Posterior vena cava (tissue), 2 donors: ENCODE results near the gene ACBD4. TPM values are rescaled to one million over a fixed set of nuclear protein-coding genes. Genes with fewer than 3 reads are reported as not detected.

Experiments used
- DNase-seq: peaks from one replicate; pipeline ENCODE4 v3.0.0-alpha.2; 2020; ENCODE audit warnings: low spot score
- intact Hi-C, 2 donors: fragments of 100-400 bp; cut with DNase I; formaldehyde crosslinking; loops; one replicate each; pipeline versions ENCODE4 v1.14.1 to v1.14.2; 2022 to 2023
- total RNA-seq, 2 donors: library from RNA; stranded (reverse); fragmentation: NEBNext Ultra II Directional; extraction: Animal tissue kit (Norgen Biotek cat#: 25700); gene quantifications; one replicate each; pipeline ENCODE4 v1.2.1, GENCODE V29; 2021
- donor health status: DM: yes; HTN: yes; CAD: no.
- donor health status: DM: yes; HTN: yes; CAD: no.

ACBD4 gene
- total RNA-seq, 2 donors from 2014 or later = 10.8 to 12.9 TPM

DNA sequence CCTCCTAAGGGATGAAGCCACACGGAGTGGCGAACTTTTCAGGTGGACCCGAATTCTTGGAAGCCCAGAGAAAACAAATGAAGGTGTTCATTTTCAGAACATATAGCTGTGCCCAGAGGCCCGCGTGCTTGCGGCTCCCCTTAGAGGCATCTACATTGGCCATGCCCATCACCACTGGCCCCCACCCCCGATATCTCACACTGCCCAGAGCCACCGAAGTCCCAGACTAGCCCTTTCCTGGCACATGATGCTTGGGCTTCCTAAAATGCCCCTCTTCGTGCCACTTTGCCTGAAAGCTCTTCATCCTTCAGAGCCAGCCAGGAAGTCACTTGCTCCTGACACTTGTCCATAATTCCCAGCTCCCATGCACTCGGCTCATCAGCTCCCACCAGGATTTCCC is 10.7 kb downstream of the ACBD4 start:
- intact Hi-C loops = loop anchor here in 1 of 2 donors (5.0 kb wide), 1 partner anchor 171 kb away; the partner anchor contains the start of gene MAP3K14
- peak; percentile 77 for DNase-seq

DNA sequence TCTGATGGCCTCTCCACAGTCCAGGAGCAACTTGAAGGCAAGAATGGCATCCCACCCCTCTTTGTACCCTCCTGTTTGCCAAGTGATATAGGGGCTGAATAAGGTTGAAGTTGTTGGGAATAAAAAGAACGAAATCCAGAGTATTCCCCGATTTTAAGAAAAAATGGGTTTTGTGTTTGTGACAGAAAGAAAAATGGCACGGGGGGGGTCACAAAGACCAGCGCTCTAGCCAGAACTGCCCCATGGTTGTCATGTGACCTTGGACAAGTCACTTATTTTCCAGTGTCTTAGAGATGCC is 11.1 kb downstream of the ACBD4 start:
- DNase-seq = no peak
- intact Hi-C loops = loop anchor here in 1 of 2 donors (5.0 kb wide), 1 partner anchor 171 kb away; the partner anchor contains the start of gene MAP3K14

- intact Hi-C loops = loop anchor here in 1 of 2 donors (5.0 kb wide), 1 partner anchor 170 kb away; the partner anchor contains the start of gene MAP3K14
Measured at GRCh38 chr17:45146890-45147580, 11.5 kb downstream of the ACBD4 start.

GRCh38 chr17:45147581-45148182 is 12.2 kb downstream of the ACBD4 start:
- peak; percentile 95 for DNase-seq
- intact Hi-C loops = loop anchor here in 1 of 2 donors (5.0 kb wide), 1 partner anchor 170 kb away; the partner anchor contains the start of gene MAP3K14

More at GRCh38 chr17:45146890-45147580, 11.5 kb downstream of the ACBD4 start:
- peak; percentile 83 for DNase-seq

- peak; percentile 100 for DNase-seq
- intact Hi-C loops = loop anchor here in 1 of 2 donors (5.0 kb wide), 1 partner anchor 169 kb away; the partner anchor contains the start of gene MAP3K14
Measured at GRCh38 chr17:45148183-45149036, 12.9 kb downstream of the ACBD4 start, which contains the start of gene HEXIM1. TSS of gene HEXIM1 (plus strand) at chr17:45148475. CDS start at chr17:45149191, 716 bp downstream.

GRCh38 chr17:45149037-45149668 is 13.7 kb downstream of the ACBD4 start:
- intact Hi-C loops = loop anchor here in 1 of 2 donors (5.0 kb wide), 1 partner anchor 168 kb away; the partner anchor contains the start of gene MAP3K14
- DNase-seq = peak; percentile 96

GRCh38 chr17:45149669-45150664 is 14.5 kb downstream of the ACBD4 start:
- DNase-seq = peak; percentile 93

DNA sequence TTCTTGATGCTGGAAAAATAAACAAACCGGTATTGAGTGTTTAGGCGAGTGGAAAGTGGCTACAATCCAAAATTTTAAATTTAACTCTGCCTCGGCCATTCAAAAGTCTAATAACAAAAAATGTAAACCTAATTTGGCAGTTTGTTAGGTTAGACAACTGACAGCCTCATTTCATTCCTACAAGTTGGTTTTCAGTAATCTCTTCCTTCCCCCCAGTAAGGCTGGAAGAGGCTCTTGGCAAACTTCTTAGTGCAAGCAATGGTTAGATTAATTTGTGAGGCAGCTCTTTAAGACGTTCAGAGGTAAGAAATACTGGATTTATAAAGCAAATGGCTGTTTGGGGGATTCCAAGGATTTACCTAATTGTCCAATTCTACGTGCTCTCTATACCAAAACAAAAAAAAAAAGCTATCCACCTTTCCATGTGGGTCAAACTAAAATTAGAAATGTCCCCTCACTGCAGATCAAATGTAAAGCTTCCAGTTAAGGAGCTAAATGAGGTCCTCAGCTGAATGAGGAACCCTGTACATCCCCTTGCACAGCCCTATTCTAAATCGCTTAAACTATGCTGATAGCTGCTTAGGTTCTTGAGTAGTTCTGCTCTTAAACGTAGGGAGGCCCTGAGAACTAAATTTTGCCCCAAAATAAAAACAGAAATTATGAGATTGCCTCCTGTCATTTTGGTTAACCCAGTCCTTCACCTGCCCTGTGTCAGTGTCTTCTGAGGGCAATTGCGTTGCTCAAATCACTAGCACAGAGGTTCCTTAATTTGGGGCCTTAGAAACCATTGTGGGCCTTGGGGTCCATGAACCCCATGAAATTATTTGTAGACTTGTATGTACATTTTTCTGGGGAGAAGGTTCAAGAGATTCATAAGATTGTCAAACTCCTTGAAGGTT is 15.7 kb downstream of the ACBD4 start:
- intact Hi-C loops = no loop called here

More at GRCh38 chr17:45149669-45150664, 14.5 kb downstream of the ACBD4 start:
- intact Hi-C loops = loop anchor here in 1 of 2 donors (5.0 kb wide), 1 partner anchor 167 kb away; the partner anchor contains the start of gene MAP3K14

DNA sequence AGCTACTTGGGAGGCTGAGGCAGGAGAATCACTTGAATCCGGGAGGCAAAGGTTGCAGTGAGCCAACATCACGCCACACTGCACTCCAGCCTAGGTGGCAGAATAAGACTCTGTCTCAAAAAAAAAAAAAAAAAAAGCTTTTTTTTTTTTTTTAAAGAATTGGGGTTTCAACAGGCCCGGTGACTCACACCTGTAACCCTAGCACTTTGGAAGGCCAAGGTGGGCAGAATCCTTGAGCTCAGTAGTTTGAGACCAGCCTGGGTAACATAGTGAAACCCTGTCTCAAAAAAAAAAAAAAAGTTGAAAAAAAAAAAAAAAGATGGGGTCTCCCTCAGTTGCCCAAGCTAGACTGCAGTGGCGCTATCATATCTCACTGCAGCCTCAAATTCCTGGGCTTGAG is 19.5 kb downstream of the ACBD4 start:
- no peak for DNase-seq
- intact Hi-C loops = no loop called here

More for the DNA sequence above, 15.7 kb downstream of the ACBD4 start:
- no peak for DNase-seq

DNA sequence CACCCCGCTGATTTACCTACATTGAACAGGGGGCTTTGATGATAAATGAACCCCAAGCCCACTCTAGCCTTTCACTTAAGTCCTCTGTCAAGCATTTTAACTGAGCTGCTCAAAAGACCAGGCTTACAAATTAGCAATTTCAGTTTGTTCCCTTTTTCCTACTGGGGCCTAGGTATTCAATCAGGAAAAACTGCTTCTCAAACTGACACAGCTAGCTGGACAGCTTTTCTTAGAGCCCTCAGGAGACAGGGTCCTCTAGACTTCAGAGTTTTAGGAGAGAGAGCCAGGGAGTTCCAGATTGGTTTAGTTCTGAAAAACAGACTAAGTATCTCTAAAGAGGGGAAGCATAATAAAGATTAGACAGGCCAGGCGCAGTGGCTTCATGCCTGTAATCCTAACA is 20.0 kb downstream of the ACBD4 start:
- intact Hi-C loops = no loop called here

DNA sequence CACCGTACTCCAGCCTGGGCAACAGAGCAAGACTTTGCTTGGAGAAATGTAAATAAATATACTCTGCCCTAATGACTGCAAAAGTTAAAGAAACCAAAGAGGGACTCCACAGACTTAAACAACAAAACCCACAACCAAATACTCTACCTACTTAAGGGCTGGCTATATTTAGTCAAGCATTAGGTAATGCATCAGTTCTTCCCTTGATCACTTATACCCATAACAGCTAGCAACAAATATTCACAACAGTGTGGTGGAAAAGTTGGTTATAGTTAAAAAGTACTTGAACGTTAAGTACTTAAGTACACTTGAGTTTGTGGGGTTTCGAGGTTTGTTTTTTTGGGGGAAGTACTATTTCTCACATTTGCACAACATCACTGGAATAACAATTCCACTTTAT is 20.8 kb downstream of the ACBD4 start:
- intact Hi-C loops = no loop called here
- no peak for DNase-seq

More for the DNA sequence above, 20.0 kb downstream of the ACBD4 start:
- DNase-seq = no peak

DNA sequence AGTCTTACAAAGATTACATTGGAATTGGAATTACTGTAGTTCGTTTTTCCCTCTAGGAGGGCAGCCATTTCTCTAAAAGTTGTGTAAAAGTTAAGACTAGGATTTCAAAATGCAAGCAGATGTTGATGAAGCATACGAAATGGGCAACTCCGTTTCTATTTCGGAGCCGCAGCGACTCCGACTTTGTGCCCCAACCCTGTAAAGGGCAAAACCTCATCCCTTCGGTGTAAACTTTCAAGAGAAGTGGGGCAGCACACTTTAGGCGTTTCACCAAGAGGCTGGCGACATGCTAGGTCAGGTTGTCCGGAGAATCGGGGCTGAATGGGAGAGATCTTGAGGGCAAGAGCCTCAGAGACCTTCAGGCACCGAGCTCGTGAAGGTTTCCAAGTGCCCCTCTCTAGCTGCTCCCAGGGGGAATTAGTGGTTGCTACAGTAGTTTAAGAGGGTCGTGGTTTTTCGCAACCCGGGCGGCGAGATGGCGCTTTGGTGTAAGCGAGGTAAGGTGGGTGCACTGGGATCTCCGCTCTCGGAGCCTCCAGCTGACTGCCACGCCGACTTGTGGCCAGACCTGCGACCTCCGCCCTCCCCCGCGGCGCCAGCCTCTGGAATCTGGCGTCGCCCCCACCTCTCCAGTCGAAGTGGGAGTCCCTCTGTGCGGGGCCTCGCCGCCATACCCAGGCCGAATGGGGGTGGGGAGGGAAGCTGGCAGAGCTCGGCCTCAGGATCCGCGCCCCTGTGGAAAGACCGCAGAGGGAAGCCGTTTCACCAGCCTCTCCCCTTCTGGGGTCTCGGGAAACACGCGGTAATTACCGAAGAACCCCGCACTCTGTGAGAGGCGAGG is 25.2 kb downstream of the ACBD4 start:
- intact Hi-C loops = no loop called here

DNA sequence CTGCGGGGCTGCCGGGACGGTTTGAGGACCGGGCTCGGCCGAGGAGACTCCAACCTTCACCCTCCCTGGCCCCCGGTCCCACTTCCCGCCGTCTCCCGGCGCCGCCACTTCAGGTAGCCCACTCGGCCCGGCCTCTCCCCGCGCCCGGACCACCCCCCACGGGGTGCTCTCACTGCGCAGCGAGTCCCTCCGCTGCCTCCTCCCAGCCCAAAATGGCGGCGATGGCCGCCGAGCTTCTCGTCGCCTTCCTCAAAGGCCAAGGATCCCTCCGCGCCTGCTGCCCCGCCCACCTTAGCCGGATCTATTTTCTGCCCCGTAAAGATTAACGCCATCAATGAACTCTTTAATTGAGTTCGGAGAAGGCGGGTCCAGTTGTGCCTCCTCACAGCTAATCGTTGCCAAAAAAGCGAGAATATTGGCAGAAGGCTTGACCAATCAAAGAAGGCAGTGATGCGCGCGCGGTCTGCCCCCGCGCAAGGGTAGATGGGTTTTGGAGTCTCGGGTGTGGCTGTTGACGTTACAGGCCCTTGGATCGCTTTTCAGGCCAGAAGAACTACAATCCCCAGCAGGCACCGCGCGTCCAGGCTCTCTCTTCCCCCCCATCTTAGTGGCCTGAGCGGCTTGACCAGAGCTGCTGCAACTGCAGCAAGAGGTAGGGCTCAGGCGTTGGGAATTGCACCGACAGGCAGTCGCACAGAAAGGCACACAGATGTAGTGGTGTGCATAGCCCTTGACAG is 26.0 kb downstream of the ACBD4 start, which contains the start of gene HEXIM2:
Gene HEXIM2 (plus strand): TSS at position 588 of the 737 bp plus-strand sequence. CDS start 919 bp downstream, outside the sequence.
- peak; percentile 99 for DNase-seq
- intact Hi-C loops = no loop called here

More for the DNA sequence above, 25.2 kb downstream of the ACBD4 start:
- peak; percentile 89 for DNase-seq

- intact Hi-C loops = no loop called here
- DNase-seq = no peak
Measured at GRCh38 chr17:45162025-45162687, 26.7 kb downstream of the ACBD4 start.
